Jurkat, Clone E6-1 (cell line): ENCODE data around the gene TCTN2.

ENCODE experiments used
- DNase-seq: peaks from one replicate; pipeline ENCODE4 v3.0.0-alpha.2; 2011; ENCODE audit warnings: low read depth, low spot score
- H3K4me3 ChIP-seq: 2 replicates; pipeline ENCODE4 v1.5.1; 2011; ENCODE audit warnings: mild to moderate bottlenecking, low read length, control low read depth, moderate library complexity

TCTN2 gene

DNA sequence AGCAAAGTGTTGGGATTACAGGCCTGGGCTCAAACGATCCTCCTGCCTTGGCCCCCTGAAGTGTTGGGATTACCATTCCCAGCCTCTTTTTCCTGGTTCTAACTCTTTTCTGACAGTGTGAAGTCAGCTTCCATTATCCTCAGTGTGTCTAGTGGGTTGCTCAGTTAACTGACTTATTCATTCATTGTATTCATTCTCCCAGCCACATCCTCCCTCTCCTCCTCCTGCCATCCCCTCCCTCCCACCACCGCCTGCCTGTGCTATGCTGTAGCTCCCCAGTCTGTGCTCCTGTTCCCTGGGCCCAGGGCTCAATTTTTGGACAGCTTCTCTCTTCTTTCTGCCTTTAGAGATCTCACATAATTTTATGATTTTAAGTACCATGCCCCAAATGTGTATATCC, 60.7 kb downstream of the TCTN2 start:
- DNase-seq, result no peak
- no peak overlapping the region for H3K4me3 ChIP-seq

DNA sequence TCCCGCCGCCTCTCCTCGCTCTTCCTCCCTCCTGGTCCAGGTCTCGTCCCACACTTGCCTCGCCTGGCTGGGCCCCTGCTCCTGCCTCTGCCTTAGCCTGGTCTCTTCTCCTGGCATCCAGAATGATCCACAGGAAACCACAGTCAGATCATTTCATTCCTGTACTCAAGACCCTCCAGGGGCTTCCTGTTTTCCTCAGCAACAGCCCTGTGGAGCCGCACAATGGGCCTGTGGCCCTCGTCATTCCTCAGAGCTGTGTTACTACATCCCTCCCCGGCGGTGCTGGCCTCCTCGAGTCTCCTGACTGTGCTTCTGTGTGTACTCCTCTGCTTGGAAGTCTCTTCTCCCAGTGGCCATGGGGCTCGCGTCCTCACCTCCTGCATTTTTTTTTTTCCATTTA, 61.3 kb downstream of the TCTN2 start:
- H3K4me3 ChIP-seq, result no peak overlapping the region
- no peak for DNase-seq

GRCh38 chr12:123733229-123733628, 62.3 kb downstream of the TCTN2 start:
- no peak overlapping the region for H3K4me3 ChIP-seq
- DNase-seq, result no peak

GRCh38 chr12:123734268-123734667, 63.4 kb downstream of the TCTN2 start:
- DNase-seq, result no peak
- no peak overlapping the region for H3K4me3 ChIP-seq

- DNase-seq, result peak; percentile 15
- no peak overlapping the region for H3K4me3 ChIP-seq
These were observed 71.1 kb downstream of the TCTN2 start for GRCh38 chr12:123741937-123742572.

DNA sequence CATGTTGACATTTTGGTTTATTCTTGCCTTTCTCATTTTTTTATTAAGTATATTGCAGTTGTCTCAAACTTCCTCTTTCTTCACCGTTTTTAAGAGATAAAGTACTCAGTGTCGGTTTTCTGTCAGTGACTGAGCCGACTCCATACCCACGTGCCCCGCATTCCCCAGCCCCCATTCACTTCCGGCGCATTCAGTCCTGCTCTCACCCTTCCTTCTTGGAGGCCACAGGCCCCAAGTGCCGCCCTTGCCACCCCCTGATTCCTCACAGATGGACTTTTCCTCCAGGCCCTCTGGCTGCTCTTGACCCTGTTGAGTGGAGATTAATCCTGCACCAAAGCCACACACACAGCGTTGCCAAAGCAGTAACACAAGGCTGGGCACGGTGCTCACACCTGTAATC, 72.1 kb downstream of the TCTN2 start:
- H3K4me3 ChIP-seq, result no peak overlapping the region
- no peak for DNase-seq

GRCh38 chr12:123744836-123745235, 73.9 kb downstream of the TCTN2 start:
- no peak overlapping the region for H3K4me3 ChIP-seq
- DNase-seq, result no peak

DNA sequence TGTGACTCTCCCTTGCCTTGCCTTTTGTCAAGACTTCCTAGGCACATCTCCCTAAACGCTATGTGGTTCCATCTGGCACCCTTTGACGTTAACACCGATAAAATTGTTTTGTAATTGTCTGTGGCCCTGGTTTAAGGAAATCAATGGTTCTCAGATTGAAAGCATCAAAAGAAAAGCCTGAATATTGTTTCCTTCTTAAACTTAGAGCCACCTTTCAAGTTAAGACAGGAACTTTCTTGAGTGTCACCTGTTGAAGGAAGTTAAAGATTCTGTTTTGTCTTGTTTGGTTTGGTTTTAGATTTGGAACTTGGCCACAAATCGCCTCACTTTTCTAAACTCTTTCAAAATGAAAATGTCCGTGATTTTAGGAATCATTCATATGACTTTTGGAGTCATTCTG, 76.4 kb downstream of the TCTN2 start:
- H3K4me3 ChIP-seq, result no peak overlapping the region
- no peak for DNase-seq

- H3K4me3 ChIP-seq, result no peak overlapping the region
- DNase-seq, result no peak
These were observed 77.2 kb downstream of the TCTN2 start for GRCh38 chr12:123748161-123748560.

- H3K4me3 ChIP-seq, result no peak overlapping the region
- no peak for DNase-seq
These were observed 77.7 kb downstream of the TCTN2 start for GRCh38 chr12:123748661-123749060.

- no peak for DNase-seq
- H3K4me3 ChIP-seq, result no peak overlapping the region
These were observed 78.4 kb downstream of the TCTN2 start for GRCh38 chr12:123749355-123749754.

DNA sequence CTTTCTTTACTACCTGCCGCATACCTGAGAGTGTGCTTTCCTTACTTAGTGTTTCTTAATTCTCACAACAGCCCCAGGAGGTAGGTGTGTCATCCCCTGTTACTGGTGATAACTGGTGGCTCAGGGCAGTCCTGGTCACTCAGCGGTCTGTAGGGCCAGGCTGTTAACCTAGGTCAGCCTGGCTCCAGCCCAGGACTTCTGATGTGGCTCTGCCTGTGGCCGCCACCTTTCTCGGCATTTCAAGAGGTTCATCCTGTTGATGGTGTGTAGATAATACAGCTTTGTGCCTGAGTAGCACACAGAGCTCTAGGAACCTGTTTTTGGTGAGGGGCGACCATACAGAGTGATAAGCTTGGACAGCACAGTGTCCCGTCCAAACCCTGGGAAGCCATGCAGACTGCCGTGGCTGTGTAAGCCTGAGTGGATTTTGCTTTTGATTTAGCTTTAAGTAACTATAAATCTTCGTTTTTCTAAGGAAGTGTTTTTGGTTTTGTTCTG, 79.3 kb downstream of the TCTN2 start:
- DNase-seq, result no peak
- no peak overlapping the region for H3K4me3 ChIP-seq

- no peak for DNase-seq
- H3K4me3 ChIP-seq, result no peak overlapping the region
These were observed 81.1 kb downstream of the TCTN2 start for GRCh38 chr12:123752046-123752445.

DNA sequence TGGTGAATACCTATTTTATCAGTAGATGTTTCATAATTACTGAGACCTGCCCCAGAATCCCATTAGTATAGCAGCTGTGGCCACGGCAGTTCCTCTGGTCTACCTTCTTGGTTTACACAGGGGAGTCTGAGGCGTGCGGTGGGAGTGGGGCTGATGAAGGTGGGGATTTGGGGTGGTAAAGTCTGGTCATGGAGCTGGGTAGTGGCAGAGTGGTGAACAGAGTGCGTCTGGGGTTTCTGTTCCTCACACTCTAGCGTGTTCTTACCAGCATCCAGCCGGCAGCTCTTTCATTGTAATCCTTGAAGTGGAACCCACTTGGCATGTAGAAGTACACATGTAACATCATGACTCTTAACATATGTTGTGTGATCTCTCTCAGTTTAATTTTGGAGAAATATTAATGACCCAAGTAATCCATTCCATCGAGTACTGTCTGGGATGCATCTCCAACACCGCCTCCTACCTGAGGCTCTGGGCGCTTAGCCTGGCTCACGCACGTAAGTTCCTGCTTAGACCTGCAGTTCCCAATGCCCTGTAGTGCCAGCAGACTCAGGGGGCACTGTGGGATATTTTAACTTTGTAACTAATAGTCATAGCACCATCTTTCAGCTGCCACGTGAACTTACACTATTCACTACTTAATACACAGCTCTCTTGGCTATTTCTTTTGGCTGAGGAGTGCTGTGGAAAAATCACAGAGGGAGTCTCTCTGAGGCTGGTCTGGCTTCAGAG, 83.3 kb downstream of the TCTN2 start:
- DNase-seq, result no peak
- H3K4me3 ChIP-seq, result no peak overlapping the region

GRCh38 chr12:123757561-123757960, 86.6 kb downstream of the TCTN2 start:
- no peak overlapping the region for H3K4me3 ChIP-seq
- DNase-seq, result no peak
